HG03571 (cell line): ENCODE data around the gene GRIN2A.

Source experiments
- ATAC-seq: cut with Tn5 transposase; IDR thresholded peaks from one replicate; pipeline ENCODE4 v1.9.1; 2021; ENCODE audit not compliant: unreplicated experiment

GRIN2A gene

DNA sequence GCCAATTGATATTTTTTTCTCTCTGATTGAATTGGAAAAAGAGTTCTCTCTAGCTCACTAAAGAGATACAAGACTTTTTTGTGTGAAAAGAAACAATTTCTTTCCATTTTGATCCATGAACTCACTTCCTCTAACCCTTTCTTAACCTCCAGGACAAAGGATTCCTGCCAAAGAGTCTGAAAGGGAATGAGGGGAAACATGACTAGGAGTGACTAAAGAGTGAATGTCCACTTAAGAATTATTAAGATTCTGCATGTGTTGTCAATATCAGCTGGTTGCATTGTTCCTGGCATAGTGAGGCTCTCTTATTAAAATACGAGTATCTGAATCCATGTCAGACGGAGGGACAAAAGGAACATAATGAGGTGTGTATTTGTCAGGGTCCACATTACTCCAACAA lies 344.7 kb downstream of the GRIN2A start:
- no peak for ATAC-seq

- no peak for ATAC-seq
Measured at GRCh38 chr16:9836118-9836736, 346.0 kb downstream of the GRIN2A start.

- no peak for ATAC-seq
Measured at GRCh38 chr16:9827062-9827752, 355.0 kb downstream of the GRIN2A start.

GRCh38 chr16:9826656-9827055 lies 355.6 kb downstream of the GRIN2A start:
- ATAC-seq = no peak

- ATAC-seq = no peak
Measured at GRCh38 chr16:9824200-9825068, 357.8 kb downstream of the GRIN2A start.

- no peak for ATAC-seq
Measured at GRCh38 chr16:9823510-9823909, 358.7 kb downstream of the GRIN2A start.

DNA sequence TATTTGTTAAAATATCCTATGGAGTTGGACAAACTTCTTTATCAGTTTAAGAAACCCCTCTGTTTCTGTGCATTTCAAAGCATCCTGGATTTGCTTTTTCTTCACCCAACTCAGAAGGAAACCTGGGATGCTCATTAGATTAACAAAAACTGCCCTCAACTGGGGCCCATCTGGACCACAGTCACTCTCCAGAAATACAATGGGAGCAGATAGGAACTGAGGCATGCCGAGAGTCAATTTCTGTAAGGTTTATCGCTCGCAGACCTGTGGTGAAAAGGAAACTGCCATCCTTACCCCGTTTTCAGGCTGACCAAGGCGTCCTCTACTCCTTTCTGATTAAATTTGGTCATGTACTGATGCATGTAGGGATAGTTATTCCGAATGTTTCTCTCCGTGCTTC lies 360.3 kb downstream of the GRIN2A start:
- ATAC-seq = no peak

DNA sequence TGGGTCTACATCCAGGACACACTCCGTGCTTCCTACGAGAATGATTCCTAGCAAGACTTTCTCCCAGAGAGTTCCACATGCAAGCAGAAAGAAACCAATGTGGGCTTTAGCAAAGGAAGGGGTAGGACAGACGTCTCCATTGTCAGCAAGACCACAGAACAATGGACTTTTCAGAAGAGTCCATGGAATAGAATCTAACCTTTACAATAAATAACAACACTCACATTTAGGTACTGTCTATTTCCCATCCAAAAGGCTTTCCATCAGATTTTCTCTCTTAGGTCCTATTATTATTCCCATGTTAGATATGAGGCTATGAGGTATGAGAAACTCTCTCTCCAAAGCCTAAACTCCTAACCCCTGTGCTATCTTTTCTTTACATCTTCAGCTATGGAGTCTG lies 360.9 kb downstream of the GRIN2A start:
- ATAC-seq = no peak

DNA sequence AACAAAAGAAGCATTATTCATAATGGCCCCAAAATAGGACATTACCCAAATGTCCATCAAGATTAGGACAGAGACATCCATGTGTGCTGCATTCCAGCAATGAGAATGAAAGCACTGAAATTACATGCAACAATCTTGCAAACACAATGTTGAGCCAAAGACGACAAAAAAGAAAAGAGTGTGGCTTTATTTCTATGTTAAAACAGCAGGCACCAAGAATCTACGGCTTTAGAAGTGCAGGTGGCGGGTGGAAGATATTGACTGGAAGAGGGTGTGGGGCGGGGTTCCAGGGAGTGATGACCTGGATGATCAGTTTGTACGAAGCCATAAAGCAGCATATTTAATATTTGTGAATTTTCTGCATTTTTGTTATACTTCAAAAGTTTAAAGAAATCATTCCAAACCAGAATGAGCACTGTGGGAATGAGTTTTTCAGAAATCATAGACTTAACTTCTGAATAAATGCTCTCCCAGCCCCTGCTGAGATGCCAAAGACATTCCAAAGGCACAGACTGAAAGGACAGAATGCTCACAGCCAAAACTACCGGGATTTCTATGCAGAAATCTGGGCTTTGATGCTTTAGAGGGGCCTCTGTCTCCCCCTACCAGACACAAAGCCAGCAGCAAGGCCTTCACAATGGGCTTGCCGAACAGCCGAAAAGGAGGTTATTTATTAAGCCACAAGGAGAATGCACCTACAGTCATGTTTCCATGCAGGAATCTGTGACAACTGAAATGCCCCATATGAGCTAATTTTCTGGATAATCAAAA lies 361.6 kb downstream of the GRIN2A start:
- ATAC-seq = no peak

- ATAC-seq = no peak
Measured at GRCh38 chr16:9818702-9819101, 363.5 kb downstream of the GRIN2A start.

DNA sequence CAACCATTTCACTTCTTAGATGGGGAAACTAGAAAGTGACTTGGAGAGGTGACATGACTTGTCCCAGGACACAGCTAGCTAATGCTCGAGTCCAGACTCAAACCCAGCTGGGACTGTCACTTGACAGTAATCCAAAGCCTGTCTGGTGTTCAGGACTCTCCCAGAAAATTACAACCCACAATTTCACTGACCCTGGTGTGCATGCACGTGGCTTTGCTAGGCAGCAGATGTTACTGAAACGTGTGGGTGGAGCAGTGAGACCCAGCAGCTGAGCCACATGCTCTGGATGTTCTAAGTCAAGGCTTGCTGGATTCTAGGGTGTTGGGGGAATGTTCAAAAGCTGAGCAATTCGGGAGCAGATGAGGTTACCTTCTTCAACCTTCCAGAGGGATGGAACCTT lies 364.6 kb downstream of the GRIN2A start:
- no peak for ATAC-seq

GRCh38 chr16:9816644-9817043 lies 365.6 kb downstream of the GRIN2A start:
- ATAC-seq = no peak

- ATAC-seq = no peak
Measured at GRCh38 chr16:9813665-9814064, 368.6 kb downstream of the GRIN2A start.

DNA sequence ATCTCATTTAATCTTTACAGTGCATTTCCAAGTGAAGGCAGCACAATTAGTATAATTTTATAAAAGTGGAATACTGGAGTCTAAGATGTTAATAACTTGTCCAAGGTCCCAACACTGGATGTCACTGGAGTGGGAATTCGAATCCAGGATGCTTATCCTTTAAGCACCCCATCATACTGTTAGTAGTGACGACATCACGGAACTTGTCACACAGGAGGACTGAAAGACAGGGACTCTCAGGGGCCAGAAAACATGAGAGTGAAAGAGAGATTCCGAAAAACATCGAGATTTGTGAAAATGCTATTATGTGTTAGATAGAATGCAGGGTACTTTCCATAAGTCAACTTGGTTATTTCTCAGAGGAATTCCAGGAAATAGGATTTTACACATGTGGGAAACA lies 374.0 kb downstream of the GRIN2A start:
- ATAC-seq = no peak

DNA sequence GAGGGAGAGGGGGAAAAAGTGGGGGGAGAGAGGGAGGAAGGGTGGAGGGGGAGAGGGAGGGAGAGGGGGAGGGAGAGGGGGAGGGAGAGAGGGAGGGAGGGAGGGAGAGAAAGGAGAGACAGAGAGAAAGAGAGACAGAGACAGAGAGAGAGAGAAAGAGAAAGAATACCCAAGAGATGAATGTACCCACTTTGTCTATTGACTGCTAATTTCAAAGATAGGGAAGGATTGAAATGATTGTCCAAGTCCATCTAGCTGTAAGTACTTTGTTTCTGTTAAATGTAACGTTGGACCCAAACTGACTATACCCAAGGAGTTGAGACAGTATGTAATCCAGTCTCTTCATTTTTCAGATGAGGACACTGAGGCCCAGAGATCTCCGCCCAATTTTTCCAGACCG lies 374.9 kb downstream of the GRIN2A start:
- no peak for ATAC-seq

DNA sequence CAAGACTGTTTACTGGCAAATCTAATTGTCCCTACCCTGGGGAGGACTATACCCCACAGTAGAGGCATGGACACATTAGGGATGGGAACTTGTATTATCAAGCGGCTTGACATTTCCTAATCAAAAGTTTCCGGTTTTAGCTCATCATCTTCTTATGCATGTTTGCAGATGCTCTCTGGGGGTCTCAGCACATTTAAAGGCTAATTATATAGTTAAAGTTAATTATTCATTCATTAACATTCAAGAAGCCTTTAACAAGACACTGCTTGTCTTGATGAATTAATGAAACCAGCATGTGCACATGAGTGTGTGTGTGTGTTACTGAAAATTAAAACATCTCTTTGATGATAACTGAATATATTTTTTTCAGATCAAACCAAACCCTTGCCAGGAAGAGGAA lies 377.1 kb downstream of the GRIN2A start:
- no peak for ATAC-seq

DNA sequence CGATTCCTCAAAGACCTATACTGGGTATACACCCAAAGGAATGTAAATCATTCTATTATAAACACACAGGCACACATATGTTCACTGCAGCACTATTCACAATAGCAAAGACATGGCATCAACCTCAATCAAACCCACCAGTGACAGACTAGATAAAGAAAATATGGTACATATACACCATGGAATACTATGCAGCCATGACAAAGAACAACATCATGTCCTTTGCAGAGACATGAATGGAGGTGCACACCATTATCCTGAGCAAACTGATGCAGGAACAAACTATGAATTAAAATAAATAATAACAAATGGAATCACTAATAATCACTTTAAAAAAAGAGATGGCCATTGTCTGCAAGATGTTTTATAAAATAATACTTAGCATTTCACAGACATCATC lies 380.1 kb downstream of the GRIN2A start:
- no peak for ATAC-seq

DNA sequence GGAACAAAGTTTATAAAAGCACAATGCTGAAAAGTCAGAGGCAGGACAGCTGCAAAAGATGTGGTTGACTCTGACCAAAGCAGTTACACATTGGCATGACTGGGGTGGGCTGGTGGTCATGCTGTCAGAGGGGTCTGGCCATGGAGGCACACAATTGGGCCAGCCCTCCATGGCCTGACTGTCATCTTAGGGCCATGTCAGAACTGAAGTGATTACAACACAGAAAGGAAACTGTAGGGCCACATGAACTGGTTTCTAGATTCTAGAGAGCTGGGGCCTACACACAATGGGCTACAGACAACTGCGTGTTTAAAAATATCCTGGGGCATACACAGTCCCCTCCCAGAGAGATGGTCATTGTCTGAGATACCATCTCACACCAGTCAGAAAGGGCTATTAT lies 380.6 kb downstream of the GRIN2A start:
- ATAC-seq = no peak

GRCh38 chr16:9800186-9800738 lies 382.0 kb downstream of the GRIN2A start:
- ATAC-seq = no peak

- ATAC-seq = no peak
Measured at GRCh38 chr16:9798952-9799580, 383.2 kb downstream of the GRIN2A start.

DNA sequence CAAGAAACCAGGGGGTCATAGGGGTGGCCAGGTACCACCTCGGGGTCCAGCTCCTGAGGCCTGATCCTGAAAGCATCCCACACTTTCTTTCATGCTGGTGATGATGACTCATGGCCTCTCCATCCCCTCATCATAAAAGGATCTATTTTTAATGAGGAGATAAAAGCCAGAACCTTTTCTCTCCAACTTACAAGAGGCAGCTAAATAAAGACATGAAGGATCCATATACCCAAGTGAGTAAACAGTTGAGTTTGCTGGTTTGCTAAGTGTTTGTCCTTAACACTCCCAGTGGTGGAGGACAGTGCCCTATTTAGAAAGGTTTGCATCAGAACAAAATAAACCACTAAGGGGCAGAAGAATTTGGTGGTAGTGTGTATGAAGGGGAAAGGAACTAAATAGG lies 383.8 kb downstream of the GRIN2A start:
- no peak for ATAC-seq
